Endothelial cell of umbilical vein (primary cell): ENCODE results near the gene TTLL11. TPM values are rescaled to one million over a fixed set of nuclear protein-coding genes. Genes with fewer than 3 reads are reported as not detected.

Source experiments
- BruUV-seq: library from RNA; stranded (reverse); fragments of 400-500 nt; replicated peaks from 2 replicates; lab custom pipeline; 2021; lab: Mats Ljungman, UMichigan
- CTCF ChIA-PET: fragments of 300-600, 350-600 bp; sonication (Branson Sonifier 250); formaldehyde crosslinking; loops from one replicate; lab custom pipeline; 2021; ENCODE audit warnings: antibody characterized with exemption, inconsistent platforms; lab: Charles Lee
- POLR2A ChIA-PET: fragments of 300-600, 350-600 bp; sonication (Branson Sonifier 250); formaldehyde crosslinking; loops from one replicate; lab custom pipeline; 2021; ENCODE audit warnings: antibody characterized with exemption, inconsistent platforms; lab: Charles Lee
- DNase-seq: peaks from one replicate; pipeline ENCODE4 v3.0.0-alpha.2; 2011; ENCODE audit warnings: low read depth, low spot score
- FAIRE-seq: peaks from 2 replicates; lab custom pipeline; 2011; peaks lifted over from hg19 to GRCh38; lab: Jason Lieb, UNC
- H2AFZ ChIP-seq: 2 replicates; pipeline ENCODE4 v1.6.0; 2012; ENCODE audit warnings: low read depth, low read length, control low read depth, inconsistent platforms
- H3K27ac ChIP-seq: 2 replicates; pipeline ENCODE4 v1.5.1; 2011; ENCODE audit warnings: low read depth, mild to moderate bottlenecking, control low read depth, low read length, moderate library complexity; ENCODE audit not compliant: insufficient read depth
- H3K27me3 ChIP-seq, 2 experiments: 2 replicates each; pipeline versions ENCODE4 v1.6.0 to v1.6.1; 2011; ENCODE audit warnings: low read length in 2 of 2, mixed read lengths in 1 of 2; ENCODE audit not compliant: control insufficient read depth in 2 of 2, insufficient read depth in 2 of 2
- H3K36me3 ChIP-seq, 2 experiments: 2 replicates in 1 of 2; 3 replicates in 1 of 2; pipeline ENCODE4 v1.5.1; 2011; ENCODE audit warnings: low read length in 2 of 2, mild to moderate bottlenecking in 1 of 2, moderate library complexity in 1 of 2; ENCODE audit not compliant: control insufficient read depth in 2 of 2, insufficient read depth in 2 of 2; ENCODE audit errors: extremely low read depth in 1 of 2
- H3K4me1 ChIP-seq: 3 replicates; pipeline ENCODE4 v1.5.1; 2011; ENCODE audit warnings: mild to moderate bottlenecking, low read length; ENCODE audit not compliant: control insufficient read depth, insufficient read depth; ENCODE audit errors: extremely low read depth
- H3K4me2 ChIP-seq: 2 replicates; pipeline ENCODE4 v1.6.1; 2011; ENCODE audit warnings: low read length, control low read depth, mixed read lengths; ENCODE audit not compliant: insufficient read depth
- H3K4me3 ChIP-seq, 3 experiments: fragments of 200-600 bp in 1 of 3; sonication (generic), shearing (Covaris generic) in 1 of 3; replicated peaks in 1 of 3; 2 replicates each; pipeline ENCODE4 v1.5.1; 2011 to 2016; ENCODE audit warnings: control low read depth in 3 of 3, low read length in 3 of 3, mild to moderate bottlenecking in 2 of 3, inconsistent platforms in 1 of 3, low read depth in 1 of 3, moderate library complexity in 1 of 3; ENCODE audit not compliant: insufficient read depth in 1 of 3
- H3K79me2 ChIP-seq: 2 replicates; pipeline ENCODE4 v1.6.0; 2012; ENCODE audit warnings: low read length, inconsistent platforms; ENCODE audit not compliant: control insufficient read depth, insufficient read depth
- H3K9ac ChIP-seq: replicated peaks from 2 replicates; pipeline ENCODE3; 2011; ENCODE audit warnings: low read length, control low read depth; ENCODE audit not compliant: insufficient read depth; ENCODE audit errors: extremely low read depth
- H3K9me1 ChIP-seq: replicated peaks from 3 replicates; pipeline ENCODE4 v1.6.0; 2011; ENCODE audit warnings: mild to moderate bottlenecking, low read length; ENCODE audit not compliant: control insufficient read depth, insufficient read depth; ENCODE audit errors: extremely low read depth
- H3K9me3 ChIP-seq: replicated peaks from 2 replicates; pipeline ENCODE4 v1.5.1; 2012; ENCODE audit warnings: low read length, inconsistent platforms; ENCODE audit not compliant: control insufficient read depth, insufficient read depth
- H4K20me1 ChIP-seq: replicated peaks from 2 replicates; pipeline ENCODE3; 2011; ENCODE audit warnings: mild to moderate bottlenecking, low read length; ENCODE audit not compliant: control insufficient read depth, insufficient read depth; ENCODE audit errors: extremely low read depth
- EZH2 ChIP-seq: IDR thresholded peaks from 2 replicates; pipeline ENCODE4 v1.6.1; 2012; ENCODE audit warnings: borderline replicate concordance, low read depth, mild to moderate bottlenecking, moderate library complexity, low read length, inconsistent platforms; ENCODE audit not compliant: severe bottlenecking
- FOS ChIP-seq: IDR thresholded peaks from 2 replicates; pipeline ENCODE4 v1.6.1; 2011; ENCODE audit warnings: mild to moderate bottlenecking, low read length, moderate library complexity, borderline replicate concordance; ENCODE audit not compliant: insufficient read depth
- GATA2 ChIP-seq: IDR thresholded peaks from 2 replicates; pipeline ENCODE4 v1.7.0; 2011; ENCODE audit warnings: low read depth, mild to moderate bottlenecking, moderate library complexity, mixed read lengths, low read length; ENCODE audit not compliant: insufficient read length, insufficient read depth
- JUN ChIP-seq: IDR thresholded peaks from 2 replicates; pipeline ENCODE4 v1.6.1; 2011; ENCODE audit warnings: borderline replicate concordance, low read depth; ENCODE audit not compliant: insufficient read length, insufficient read depth
- MYC ChIP-seq: IDR thresholded peaks from one replicate; pipeline ENCODE4 v1.6.1; 2011; ENCODE audit warnings: mild to moderate bottlenecking, low read depth, low read length
- POLR2A ChIP-seq: IDR thresholded peaks from 2 replicates; pipeline ENCODE4 v1.6.1; 2012; ENCODE audit warnings: low read depth, mild to moderate bottlenecking, control low read depth, low read length
- POLR2AphosphoS5 ChIP-seq: IDR thresholded peaks from 2 replicates; pipeline ENCODE4 v1.6.1; 2012; ENCODE audit warnings: low read depth, mild to moderate bottlenecking, control low read depth, low read length, moderate library complexity; ENCODE audit not compliant: insufficient read depth
- dilution Hi-C: fragments of 300-500 bp; cut with MboI; formaldehyde crosslinking; loops from one replicate; pipeline ENCODE4 v1.15.0; 2019; ENCODE audit warnings: low sequenced_read_pairs; ENCODE audit not compliant: extremely low pct_ligation_motif_present
- intact Hi-C: fragments of 100-400 bp; cut with micrococcal nuclease; formaldehyde crosslinking; loops from one replicate; pipeline ENCODE4 v1.10.0; 2022
- polyA plus RNA-seq, 4 experiments: library from polyadenylated mRNA; depleted of rRNA in 3 of 4; stranded (reverse) in 3 of 4; unstranded in 1 of 4; fragments of >200 nt; gene quantifications; 2 replicates each; pipeline versions ENCODE4 v1.2.1 to v1.2.3, GENCODE V29; 2011 to 2012; ENCODE audit warnings: missing spikeins in 1 of 4
- total RNA-seq: library from RNA; stranded (reverse); gene quantifications from 2 replicates; pipeline ENCODE4 v1.2.3, GENCODE V29; 2021
- TF ChIP-seq, protein P1 (sequence below), 2 donors: IDR thresholded peaks; 1 replicate in 1 of 2; 2 replicates in 1 of 2; pipeline ENCODE4 v1.5.1; 2011; ENCODE audit warnings: low read length in 2 of 2, mild to moderate bottlenecking in 2 of 2, moderate library complexity in 2 of 2, control low read depth in 1 of 2, inconsistent platforms in 1 of 2, low read depth in 1 of 2; ENCODE audit not compliant: insufficient read depth in 1 of 2; ENCODE audit errors: extremely low read depth in 1 of 2
- TF ChIP-seq, protein P2 (sequence below): IDR thresholded peaks from 2 replicates; pipeline ENCODE4 v1.6.1; 2011; ENCODE audit not compliant: insufficient read depth, insufficient read length

Gene TTLL11
- total and polyA plus RNA-seq, 2 donors (not counting 3 experiments of a cell fraction or from before 2014, with no cell fraction given), result 4.9 to 5.1 TPM

DNA sequence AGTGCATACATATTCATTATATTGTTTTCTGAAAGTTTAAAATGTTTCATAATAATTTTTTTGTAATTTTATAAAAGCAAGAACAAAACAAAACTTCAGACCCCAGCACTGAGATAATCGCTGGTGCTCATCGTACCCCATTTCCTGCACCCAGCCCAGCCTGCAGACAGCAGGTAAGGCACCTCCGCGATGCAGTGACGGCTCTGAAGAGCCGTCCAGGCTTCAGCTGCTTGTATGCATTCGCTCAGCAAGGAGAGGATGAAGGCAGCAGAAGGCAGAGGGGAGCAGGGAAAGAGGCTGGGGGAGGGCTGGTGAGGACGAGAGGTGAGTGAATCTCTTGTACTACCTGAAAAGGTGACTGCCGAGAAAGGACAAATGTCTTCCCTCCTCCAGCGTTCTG is 153.5 kb downstream of the TTLL11 start:
- POLR2A ChIA-PET, result no interaction called here
- H3K9me3 ChIP-seq, result no peaks in the 10 kb centered on the region
- CTCF ChIA-PET, result no interaction called here

More for the DNA sequence above, 153.5 kb downstream of the TTLL11 start:
- Histone ChIP-seq H3K27ac (no peak overlapping the region), H3K27me3 (no peaks in the 10 kb centered on the region), H3K9me1 (no peaks in the 10 kb centered on the region), H3K4me1 (no peaks in the 10 kb centered on the region), H3K4me2 (no peak overlapping the region), H3K79me2 (peaks cover 2% of the 10 kb centered on the region), H3K4me3 (no peak overlapping the region), H4K20me1 (no peaks in the 10 kb centered on the region), H3K9ac (no peak overlapping the region), H3K36me3 (no peaks in the 10 kb centered on the region), H2AFZ (no peak overlapping the region)
- DNase-seq (no peak), FAIRE-seq (no peak)
- TF ChIP-seq FOS, result no peak
- no peak for TF ChIP-seq MYC
- TF ChIP-seq, protein P1, sequence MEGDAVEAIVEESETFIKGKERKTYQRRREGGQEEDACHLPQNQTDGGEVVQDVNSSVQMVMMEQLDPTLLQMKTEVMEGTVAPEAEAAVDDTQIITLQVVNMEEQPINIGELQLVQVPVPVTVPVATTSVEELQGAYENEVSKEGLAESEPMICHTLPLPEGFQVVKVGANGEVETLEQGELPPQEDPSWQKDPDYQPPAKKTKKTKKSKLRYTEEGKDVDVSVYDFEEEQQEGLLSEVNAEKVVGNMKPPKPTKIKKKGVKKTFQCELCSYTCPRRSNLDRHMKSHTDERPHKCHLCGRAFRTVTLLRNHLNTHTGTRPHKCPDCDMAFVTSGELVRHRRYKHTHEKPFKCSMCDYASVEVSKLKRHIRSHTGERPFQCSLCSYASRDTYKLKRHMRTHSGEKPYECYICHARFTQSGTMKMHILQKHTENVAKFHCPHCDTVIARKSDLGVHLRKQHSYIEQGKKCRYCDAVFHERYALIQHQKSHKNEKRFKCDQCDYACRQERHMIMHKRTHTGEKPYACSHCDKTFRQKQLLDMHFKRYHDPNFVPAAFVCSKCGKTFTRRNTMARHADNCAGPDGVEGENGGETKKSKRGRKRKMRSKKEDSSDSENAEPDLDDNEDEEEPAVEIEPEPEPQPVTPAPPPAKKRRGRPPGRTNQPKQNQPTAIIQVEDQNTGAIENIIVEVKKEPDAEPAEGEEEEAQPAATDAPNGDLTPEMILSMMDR (IDR thresholded peaks at IDR 0.05; ENCODE audit: extremely low read depth in 1 of 2, insufficient read depth in 1 of 2, low read depth in 1 of 2, low read length in 2 of 2), result no peak
- TF ChIP-seq, protein P2, sequence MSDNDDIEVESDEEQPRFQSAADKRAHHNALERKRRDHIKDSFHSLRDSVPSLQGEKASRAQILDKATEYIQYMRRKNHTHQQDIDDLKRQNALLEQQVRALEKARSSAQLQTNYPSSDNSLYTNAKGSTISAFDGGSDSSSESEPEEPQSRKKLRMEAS, result no peak
- no peak for TF ChIP-seq POLR2AphosphoS5
- TF ChIP-seq GATA2, result no peak
- no peak for TF ChIP-seq JUN
- no peak for TF ChIP-seq EZH2
- TF ChIP-seq POLR2A, result no peak
- intact Hi-C loops (no loop called here), dilution Hi-C loops (no loop called here)
- no TSS peak for BruUV-seq
